ENCODE data around the gene TMEM30B. TPM values are rescaled to one million over a fixed set of nuclear protein-coding genes. Genes with fewer than 3 reads are reported as not detected.

TMEM30B gene
- total RNA-seq, 1 donor from 2014 or later, result 21.5 TPM

- Histone ChIP-seq H3K27me3 (no peaks in the 10 kb centered on the region), H3K4me1 (peaks cover 0 to 3% of the 10 kb centered on the region in 2 donors), H3K27ac (no peak overlapping the region), H3K9me3 (peaks cover 0 to 6% of the 10 kb centered on the region in 2 donors), H3K36me3 (no peaks in the 10 kb centered on the region), H3K4me3 (no peak overlapping the region)
- TF ChIP-seq CTCF (IDR thresholded peaks at IDR 0.05), result no peak
- no peak for DNase-seq (ENCODE audit: low spot score in 2 of 2)
- intact Hi-C loops (cut with DNase I), result no loop called here
These were observed 45.0 kb upstream of the TMEM30B start for GRCh38 chr14:61326146-61326545.

- Histone ChIP-seq H3K4me3 (no peak overlapping the region), H3K27ac (no peak overlapping the region), H3K9me3 (peaks cover 0 to 6% of the 10 kb centered on the region in 2 donors), H3K4me1 (peaks cover 0 to 6% of the 10 kb centered on the region in 2 donors), H3K27me3 (no peaks in the 10 kb centered on the region), H3K36me3 (no peaks in the 10 kb centered on the region)
- TF ChIP-seq CTCF (IDR thresholded peaks at IDR 0.05), result no peak
- intact Hi-C loops (cut with DNase I), result no loop called here
- no peak for DNase-seq (ENCODE audit: low spot score in 2 of 2)
These were observed 44.0 kb upstream of the TMEM30B start for GRCh38 chr14:61325166-61325565.

DNA sequence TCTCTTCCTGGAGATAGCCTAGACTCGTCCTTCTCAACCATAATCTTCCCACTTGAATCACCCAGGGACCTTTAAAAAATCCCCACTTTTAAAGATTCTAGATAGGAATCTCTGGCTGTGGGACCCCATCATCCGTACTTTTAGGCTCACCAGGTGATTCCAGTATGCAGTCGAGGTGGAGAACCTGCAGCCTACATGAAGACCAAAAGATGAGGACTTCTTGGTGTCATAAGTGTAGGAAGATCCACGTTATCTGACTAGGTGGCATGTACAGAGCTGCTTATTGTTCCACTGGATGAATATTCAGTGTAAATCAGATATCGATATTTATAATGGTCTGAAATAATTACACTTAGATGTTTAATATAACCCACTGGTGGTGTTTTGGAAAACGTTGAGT lies 42.8 kb upstream of the TMEM30B start:
- Histone ChIP-seq H3K27ac (no peak overlapping the region), H3K4me1 (peaks cover 0 to 6% of the 10 kb centered on the region in 2 donors), H3K27me3 (no peaks in the 10 kb centered on the region), H3K9me3 (peaks cover 0 to 6% of the 10 kb centered on the region in 2 donors), H3K4me3 (peak overlapping the region in 1 of 2 donors; percentile 74), H3K36me3 (no peaks in the 10 kb centered on the region)
- DNase-seq (ENCODE audit: low spot score in 2 of 2), result no peak
- TF ChIP-seq CTCF (IDR thresholded peaks at IDR 0.05), result no peak
- intact Hi-C loops (cut with DNase I), result no loop called here

- H3K36me3 ChIP-seq, result no peaks in the 10 kb centered on the region
- peaks cover 0 to 6% of the 10 kb centered on the region in 2 donors for H3K4me1 ChIP-seq
- intact Hi-C loops (cut with DNase I), result no loop called here
- peaks cover 0 to 6% of the 10 kb centered on the region in 2 donors for H3K9me3 ChIP-seq
- H3K27me3 ChIP-seq, result no peaks in the 10 kb centered on the region
- peak overlapping the region; percentile 61 to 74 for H3K4me3 ChIP-seq
- H3K27ac ChIP-seq, result peak overlapping the region in 1 of 2 donors; percentile 25
- DNase-seq (ENCODE audit: low spot score in 2 of 2), result no peak
- no peak for TF ChIP-seq CTCF (IDR thresholded peaks at IDR 0.05)
These were observed 41.7 kb upstream of the TMEM30B start for GRCh38 chr14:61322799-61323290.

DNA sequence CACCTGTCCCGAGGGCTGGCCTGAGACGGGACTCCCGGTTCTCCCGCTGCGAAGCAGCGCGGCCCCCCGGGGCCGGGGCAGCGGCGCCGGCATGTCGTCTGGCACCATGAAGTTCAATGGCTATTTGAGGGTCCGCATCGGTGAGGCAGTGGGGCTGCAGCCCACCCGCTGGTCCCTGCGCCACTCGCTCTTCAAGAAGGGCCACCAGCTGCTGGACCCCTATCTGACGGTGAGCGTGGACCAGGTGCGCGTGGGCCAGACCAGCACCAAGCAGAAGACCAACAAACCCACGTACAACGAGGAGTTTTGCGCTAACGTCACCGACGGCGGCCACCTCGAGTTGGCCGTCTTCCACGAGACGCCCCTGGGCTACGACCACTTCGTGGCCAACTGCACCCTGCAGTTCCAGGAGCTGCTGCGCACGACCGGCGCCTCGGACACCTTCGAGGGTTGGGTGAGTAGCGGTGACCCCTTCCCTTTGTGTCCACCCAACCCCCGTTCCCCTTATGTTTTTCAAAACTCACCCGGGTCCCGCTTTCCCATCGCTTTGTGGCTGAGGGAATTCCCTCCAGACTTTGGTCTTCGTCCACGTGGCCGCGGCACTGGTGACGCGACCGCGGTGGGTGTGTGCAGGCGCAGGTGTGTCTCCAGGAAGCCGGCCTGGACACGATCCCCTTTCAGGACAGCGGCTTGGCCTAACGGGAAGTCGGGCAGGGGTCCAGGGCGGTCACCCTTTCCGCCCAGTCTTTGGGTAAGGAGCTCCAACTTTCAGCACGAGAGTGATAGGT lies 41.1 kb upstream of the TMEM30B start:
- H3K27ac ChIP-seq, result peak overlapping the region; percentile 29 to 43
- TF ChIP-seq CTCF (IDR thresholded peaks at IDR 0.05), result no peak
- no peaks in the 10 kb centered on the region for H3K36me3 ChIP-seq
- H3K9me3 ChIP-seq, result peaks cover 0 to 6% of the 10 kb centered on the region in 2 donors
- peak overlapping the region; percentile 61 to 74 for H3K4me3 ChIP-seq
- peaks cover 0 to 6% of the 10 kb centered on the region in 2 donors for H3K4me1 ChIP-seq
- intact Hi-C loops (cut with DNase I), result no loop called here
- H3K27me3 ChIP-seq, result no peaks in the 10 kb centered on the region
- DNase-seq (ENCODE audit: low spot score in 2 of 2), result no peak

Measured in ascending aorta (tissue), 2 donors.